Sigmoid colon (tissue), 7 donors: ENCODE results near the gene WWC1. TPM values are rescaled to one million over a fixed set of nuclear protein-coding genes. Genes with fewer than 3 reads are reported as not detected.

ENCODE experiments used
- DNase-seq: peaks from one replicate; pipeline ENCODE4 v3.0.0-alpha.2; 2019
- H3K27ac ChIP-seq, 4 donors: fragments of 200-600 bp; sonication (generic); one replicate each; pipeline ENCODE4 v1.5.1; 2016 to 2019; ENCODE audit warnings: mild to moderate bottlenecking in 1 of 4
- H3K27me3 ChIP-seq, 3 donors: fragments of 200-600 bp; sonication (generic); one replicate each; pipeline ENCODE4 v1.5.1; 2019; ENCODE audit warnings: mild to moderate bottlenecking in 1 of 3
- H3K36me3 ChIP-seq, 4 donors: fragments of 200-600 bp; sonication (generic); one replicate each; pipeline ENCODE4 v1.5.1; 2016 to 2019
- H3K4me1 ChIP-seq, 4 donors: fragments of 200-600 bp; sonication (generic); one replicate each; pipeline ENCODE4 v1.5.1; 2017 to 2019
- H3K4me3 ChIP-seq, 4 donors: fragments of 200-600 bp; sonication (generic); one replicate each; pipeline ENCODE4 v1.5.1; 2017 to 2019; ENCODE audit warnings: mild to moderate bottlenecking in 2 of 4, moderate library complexity in 1 of 4
- H3K9me3 ChIP-seq, 4 donors: fragments of 200-600 bp in 3 of 4; sonication (generic) in 3 of 4; one replicate each; pipeline versions ENCODE4 v1.5.1 to v1.6.1; 2013 to 2019
- EP300 ChIP-seq, 4 donors: sonication (generic); formaldehyde crosslinking; IDR thresholded peaks; one replicate each; pipeline ENCODE4 v1.6.1; 2017; ENCODE audit warnings: antibody characterized with exemption in 4 of 4
- POLR2A ChIP-seq, 2 donors: fragments of 450-650 bp; IDR thresholded peaks; one replicate each; pipeline ENCODE4 v1.6.1; 2016; ENCODE audit warnings: antibody characterized with exemption in 2 of 2, mild to moderate bottlenecking in 2 of 2, moderate library complexity in 2 of 2
- POLR2AphosphoS5 ChIP-seq, 4 donors: sonication (generic); formaldehyde crosslinking; IDR thresholded peaks; one replicate each; pipeline ENCODE4 v1.6.1; 2017; ENCODE audit warnings: antibody characterized with exemption in 4 of 4
- WGBS, 2 donors: extraction: QIAGEN DNeasy Blood & Tissue Kit; methylation state at CpG; one replicate each; pipeline ENCODE4 v1.1.7; 2013; 5-methylcytosine and 5-hydroxymethylcytosine counted together
- intact Hi-C: fragments of 100-400 bp; cut with DNase I; formaldehyde crosslinking; loops from one replicate; pipeline ENCODE4 v1.15.1; 2023
- polyA plus RNA-seq, 3 donors: library from polyadenylated mRNA; stranded (reverse); fragments of 200-250 nt; gene quantifications; one replicate each; pipeline ENCODE4 v1.2.3, GENCODE V29; 2013
- total RNA-seq, 4 donors: library from RNA; depleted of rRNA; stranded (reverse); fragments of >200 nt; gene quantifications; one replicate each; pipeline ENCODE4 v1.1.0, GENCODE V29; 2016
- TF ChIP-seq, protein P1 (sequence below), 4 experiments: fragments of 450-650 bp in 3 of 4; fragments of 200-600 bp in 1 of 4; IDR thresholded peaks; one replicate each; pipeline ENCODE4 v1.5.1; 2016 to 2019; ENCODE audit warnings: antibody characterized with exemption in 4 of 4, mild to moderate bottlenecking in 3 of 4, moderate library complexity in 2 of 4
- donor health status: healthy with polysubstance abuse.
- donor health status: Bipolar disorder and iron deficiency.
- donor health status: healthy.

WWC1 gene
- total and polyA plus RNA-seq, 7 donors = 0.27 to 15.4 (median 6.2) TPM; not detected in 1

DNA sequence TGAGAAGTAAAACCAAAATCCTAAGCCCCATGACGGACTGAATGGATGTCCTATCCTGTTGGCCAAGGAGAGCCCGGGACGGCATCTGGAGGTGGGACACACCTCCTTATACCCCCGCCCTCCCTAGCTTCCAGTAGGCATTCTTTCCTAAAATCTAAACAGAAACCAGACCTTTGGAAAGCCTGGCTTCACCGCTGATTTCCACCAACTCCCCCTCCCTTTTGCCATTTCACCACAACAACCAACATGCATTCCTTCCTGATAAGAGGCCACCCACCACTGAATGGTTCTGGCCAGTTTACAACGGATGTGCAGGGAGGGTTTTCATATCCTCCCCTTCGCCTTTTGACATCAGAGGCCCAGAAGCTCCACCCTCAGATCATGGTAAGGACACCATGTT, 185.6 kb downstream of the WWC1 start:
- Histone ChIP-seq H3K4me3 (no peak overlapping the region), H3K9me3 (no peaks in the 10 kb centered on the region), H3K36me3 (no peaks in the 10 kb centered on the region), H3K27ac (no peak overlapping the region), H3K27me3 (no peaks in the 10 kb centered on the region), H3K4me1 (no peaks in the 10 kb centered on the region)
- WGBS, 2 donors = 66 to 73% methylated on average over 7 of the region's 7 CpGs
- TF ChIP-seq POLR2A (IDR thresholded peaks at IDR 0.05) (no peak), POLR2AphosphoS5 (IDR thresholded peaks at IDR 0.05) (no peak), EP300 (IDR thresholded peaks at IDR 0.05) (no peak)
- TF ChIP-seq, protein P1, sequence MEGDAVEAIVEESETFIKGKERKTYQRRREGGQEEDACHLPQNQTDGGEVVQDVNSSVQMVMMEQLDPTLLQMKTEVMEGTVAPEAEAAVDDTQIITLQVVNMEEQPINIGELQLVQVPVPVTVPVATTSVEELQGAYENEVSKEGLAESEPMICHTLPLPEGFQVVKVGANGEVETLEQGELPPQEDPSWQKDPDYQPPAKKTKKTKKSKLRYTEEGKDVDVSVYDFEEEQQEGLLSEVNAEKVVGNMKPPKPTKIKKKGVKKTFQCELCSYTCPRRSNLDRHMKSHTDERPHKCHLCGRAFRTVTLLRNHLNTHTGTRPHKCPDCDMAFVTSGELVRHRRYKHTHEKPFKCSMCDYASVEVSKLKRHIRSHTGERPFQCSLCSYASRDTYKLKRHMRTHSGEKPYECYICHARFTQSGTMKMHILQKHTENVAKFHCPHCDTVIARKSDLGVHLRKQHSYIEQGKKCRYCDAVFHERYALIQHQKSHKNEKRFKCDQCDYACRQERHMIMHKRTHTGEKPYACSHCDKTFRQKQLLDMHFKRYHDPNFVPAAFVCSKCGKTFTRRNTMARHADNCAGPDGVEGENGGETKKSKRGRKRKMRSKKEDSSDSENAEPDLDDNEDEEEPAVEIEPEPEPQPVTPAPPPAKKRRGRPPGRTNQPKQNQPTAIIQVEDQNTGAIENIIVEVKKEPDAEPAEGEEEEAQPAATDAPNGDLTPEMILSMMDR (IDR thresholded peaks at IDR 0.05) = no peak
- intact Hi-C loops = no loop called here
- DNase-seq = no peak

DNA sequence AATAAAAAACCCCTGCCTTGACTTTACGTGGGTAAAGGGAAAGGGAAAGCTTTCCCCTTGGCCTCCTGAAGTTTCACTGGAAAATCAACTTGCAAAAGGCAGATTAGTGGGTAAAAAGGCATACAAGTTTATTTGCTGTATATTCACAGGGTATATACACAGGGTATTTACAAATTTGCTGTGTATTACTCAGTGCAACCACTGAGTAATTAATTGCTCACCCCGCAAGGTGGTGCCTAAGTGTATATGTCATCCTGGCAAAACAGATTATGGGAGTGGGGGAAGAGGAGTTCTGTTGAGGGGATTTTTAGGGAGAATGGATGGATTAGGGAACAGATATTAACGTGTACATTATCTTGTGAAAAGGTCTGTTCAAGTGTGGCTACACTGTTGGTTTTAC, 187.7 kb downstream of the WWC1 start:
- Histone ChIP-seq H3K27ac (no peak overlapping the region), H3K4me1 (no peaks in the 10 kb centered on the region), H3K9me3 (no peaks in the 10 kb centered on the region), H3K36me3 (no peaks in the 10 kb centered on the region), H3K27me3 (no peaks in the 10 kb centered on the region), H3K4me3 (no peak overlapping the region)
- TF ChIP-seq POLR2A (IDR thresholded peaks at IDR 0.05) = no peak
- no peak for TF ChIP-seq POLR2AphosphoS5 (IDR thresholded peaks at IDR 0.05)
- TF ChIP-seq EP300 (IDR thresholded peaks at IDR 0.05) = no peak
- TF ChIP-seq, protein P1 (IDR thresholded peaks at IDR 0.05) = no peak
- DNase-seq = no peak
- intact Hi-C loops = no loop called here
- WGBS, 2 donors = 86 to 90% methylated on average over 3 of the region's 3 CpGs

DNA sequence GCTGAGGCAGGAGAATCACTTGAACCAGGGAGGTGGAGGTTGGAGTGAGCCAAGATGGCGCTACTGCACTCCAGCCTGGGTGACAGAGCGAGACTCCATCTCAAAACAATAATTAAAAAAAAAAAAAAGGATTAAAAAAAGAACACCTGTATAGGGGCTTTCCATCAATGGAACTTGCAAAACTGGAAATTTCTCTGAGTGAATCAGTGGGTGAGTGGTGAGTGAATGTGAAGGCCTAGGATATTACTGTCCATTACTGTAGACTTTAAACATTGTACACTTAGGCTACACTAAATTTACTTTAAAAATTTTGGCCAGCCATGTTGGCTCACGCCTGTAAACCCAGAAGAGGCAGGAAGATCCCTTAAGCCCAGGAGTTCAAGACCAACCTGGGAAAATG, 189.2 kb downstream of the WWC1 start:
- Histone ChIP-seq H3K4me1 (no peaks in the 10 kb centered on the region), H3K9me3 (no peaks in the 10 kb centered on the region), H3K36me3 (no peaks in the 10 kb centered on the region), H3K4me3 (no peak overlapping the region), H3K27me3 (no peaks in the 10 kb centered on the region), H3K27ac (no peak overlapping the region)
- TF ChIP-seq POLR2AphosphoS5 (IDR thresholded peaks at IDR 0.05) (no peak), POLR2A (IDR thresholded peaks at IDR 0.05) (no peak), EP300 (IDR thresholded peaks at IDR 0.05) (no peak)
- TF ChIP-seq, protein P1 (IDR thresholded peaks at IDR 0.05) = no peak
- WGBS, 2 donors = 95 to 98% methylated on average over 3 of the region's 3 CpGs
- no peak for DNase-seq
- intact Hi-C loops = no loop called here

DNA sequence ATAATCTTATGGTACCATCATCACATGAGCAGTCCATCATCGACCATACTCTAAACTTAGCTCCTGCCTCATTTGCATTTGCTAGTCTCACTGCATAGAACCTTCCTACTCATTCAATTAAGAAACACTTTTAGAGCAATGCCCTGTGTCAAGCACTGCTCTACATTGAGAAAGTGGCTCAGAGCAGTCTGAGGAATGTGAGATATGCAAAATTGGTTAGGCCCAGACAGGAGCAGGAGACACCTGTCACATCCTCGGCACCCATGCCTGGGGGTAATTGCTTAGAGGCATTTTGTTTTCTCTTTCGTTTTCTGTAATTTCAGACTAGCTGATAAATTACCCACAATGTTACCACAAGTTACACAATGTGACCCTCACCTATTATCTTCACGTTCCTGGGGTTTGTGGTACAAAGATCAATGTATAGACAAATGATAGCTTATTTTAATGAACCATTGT, 189.9 kb downstream of the WWC1 start:
- intact Hi-C loops = no loop called here
- no peaks in the 10 kb centered on the region for H3K9me3 ChIP-seq
- TF ChIP-seq POLR2AphosphoS5 (IDR thresholded peaks at IDR 0.05) = no peak
- TF ChIP-seq, protein P1 (IDR thresholded peaks at IDR 0.05) = no peak
- TF ChIP-seq POLR2A (IDR thresholded peaks at IDR 0.05) = no peak
- no peak for TF ChIP-seq EP300 (IDR thresholded peaks at IDR 0.05)
- no peak for DNase-seq
- WGBS, 2 donors = 33 to 59% methylated on average over 4 of the region's 4 CpGs
- H3K27me3 ChIP-seq = no peaks in the 10 kb centered on the region
- no peaks in the 10 kb centered on the region for H3K36me3 ChIP-seq
- H3K4me1 ChIP-seq = peaks cover 0 to 4% (median 0%) of the 10 kb centered on the region in 4 donors
- no peak overlapping the region for H3K4me3 ChIP-seq
- H3K27ac ChIP-seq = no peak overlapping the region

DNA sequence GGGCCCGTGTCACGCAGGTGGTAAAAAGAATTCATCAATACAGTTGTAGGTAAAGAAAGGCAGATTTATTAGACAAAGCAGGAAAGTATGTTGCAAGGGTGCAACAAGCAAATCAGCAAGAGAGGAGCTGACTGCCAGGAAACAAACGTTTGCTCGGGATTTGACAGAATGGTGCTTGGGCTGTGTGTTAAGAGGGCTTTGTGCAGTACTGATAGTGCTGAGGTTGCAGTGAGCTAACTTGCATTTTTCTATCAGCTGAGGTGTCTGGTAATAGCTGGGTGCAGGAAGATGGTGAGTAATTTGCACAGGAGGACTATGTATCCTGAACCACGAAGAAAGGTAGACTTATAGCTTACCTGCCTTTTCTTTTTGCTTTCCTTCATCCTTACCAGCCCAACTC, 190.9 kb downstream of the WWC1 start:
- 76 to 79% methylated on average over 5 of the region's 5 CpGs for WGBS, 2 donors
- Histone ChIP-seq H3K27ac (no peak overlapping the region), H3K9me3 (no peaks in the 10 kb centered on the region), H3K4me1 (peaks cover 0 to 10% (median 4%) of the 10 kb centered on the region in 4 donors), H3K4me3 (no peak overlapping the region), H3K27me3 (no peaks in the 10 kb centered on the region), H3K36me3 (no peaks in the 10 kb centered on the region)
- intact Hi-C loops = no loop called here
- DNase-seq = no peak
- TF ChIP-seq EP300 (IDR thresholded peaks at IDR 0.05) = no peak
- TF ChIP-seq POLR2A (IDR thresholded peaks at IDR 0.05) = no peak
- TF ChIP-seq POLR2AphosphoS5 (IDR thresholded peaks at IDR 0.05) = no peak
- TF ChIP-seq, protein P1 (IDR thresholded peaks at IDR 0.05) = no peak
